ENCODE data around the gene PLS3.

DNA sequence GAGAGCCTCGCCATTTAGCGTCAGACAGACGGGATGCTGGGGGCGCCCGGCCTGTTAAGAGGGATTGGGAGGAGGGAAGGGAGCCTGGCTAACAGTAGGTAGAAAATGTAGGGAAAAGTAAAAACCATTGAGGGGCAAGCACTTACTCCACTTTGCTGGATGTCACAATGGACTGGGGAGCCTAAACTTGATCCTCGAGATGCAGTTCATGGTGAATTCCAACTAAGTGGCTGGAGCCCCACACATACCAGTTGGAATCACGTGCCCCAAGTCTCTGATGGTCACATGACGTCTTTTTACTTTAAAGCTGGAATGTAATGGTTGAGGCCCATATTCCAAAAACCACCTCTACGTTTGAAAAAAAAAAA is 1.5 kb downstream of the PLS3 start:
- TF ChIP-seq EP300 (conservative IDR thresholded peaks at IDR 0.05; ENCODE audit: poor library complexity, severe bottlenecking) (no peak), EZH2 (IDR thresholded peaks at IDR 0.05; ENCODE audit: borderline replicate concordance, insufficient read depth, low read length, poor library complexity, severe bottlenecking) (no peak), SMC3 (conservative IDR thresholded peaks at IDR 0.05; ENCODE audit: poor library complexity) (no peak), MXI1 (conservative IDR thresholded peaks at IDR 0.05; ENCODE audit: poor library complexity, severe bottlenecking) (no peak), POLR2AphosphoS5 (IDR thresholded peaks at IDR 0.05) (no peak)
- TF ChIP-seq, protein P1, sequence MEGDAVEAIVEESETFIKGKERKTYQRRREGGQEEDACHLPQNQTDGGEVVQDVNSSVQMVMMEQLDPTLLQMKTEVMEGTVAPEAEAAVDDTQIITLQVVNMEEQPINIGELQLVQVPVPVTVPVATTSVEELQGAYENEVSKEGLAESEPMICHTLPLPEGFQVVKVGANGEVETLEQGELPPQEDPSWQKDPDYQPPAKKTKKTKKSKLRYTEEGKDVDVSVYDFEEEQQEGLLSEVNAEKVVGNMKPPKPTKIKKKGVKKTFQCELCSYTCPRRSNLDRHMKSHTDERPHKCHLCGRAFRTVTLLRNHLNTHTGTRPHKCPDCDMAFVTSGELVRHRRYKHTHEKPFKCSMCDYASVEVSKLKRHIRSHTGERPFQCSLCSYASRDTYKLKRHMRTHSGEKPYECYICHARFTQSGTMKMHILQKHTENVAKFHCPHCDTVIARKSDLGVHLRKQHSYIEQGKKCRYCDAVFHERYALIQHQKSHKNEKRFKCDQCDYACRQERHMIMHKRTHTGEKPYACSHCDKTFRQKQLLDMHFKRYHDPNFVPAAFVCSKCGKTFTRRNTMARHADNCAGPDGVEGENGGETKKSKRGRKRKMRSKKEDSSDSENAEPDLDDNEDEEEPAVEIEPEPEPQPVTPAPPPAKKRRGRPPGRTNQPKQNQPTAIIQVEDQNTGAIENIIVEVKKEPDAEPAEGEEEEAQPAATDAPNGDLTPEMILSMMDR (IDR thresholded peaks at IDR 0.05; ENCODE audit: poor library complexity, severe bottlenecking): no peak
